ENCODE data around the gene MYT1. TPM values are rescaled to one million over a fixed set of nuclear protein-coding genes. Genes with fewer than 3 reads are reported as not detected.

MYT1 gene
- total and polyA plus RNA-seq, 2 of the 13 experiments (the other 11 are each of a cell fraction or from before 2014, with no cell fraction given) = 0.58 to 2.5 TPM

DNA sequence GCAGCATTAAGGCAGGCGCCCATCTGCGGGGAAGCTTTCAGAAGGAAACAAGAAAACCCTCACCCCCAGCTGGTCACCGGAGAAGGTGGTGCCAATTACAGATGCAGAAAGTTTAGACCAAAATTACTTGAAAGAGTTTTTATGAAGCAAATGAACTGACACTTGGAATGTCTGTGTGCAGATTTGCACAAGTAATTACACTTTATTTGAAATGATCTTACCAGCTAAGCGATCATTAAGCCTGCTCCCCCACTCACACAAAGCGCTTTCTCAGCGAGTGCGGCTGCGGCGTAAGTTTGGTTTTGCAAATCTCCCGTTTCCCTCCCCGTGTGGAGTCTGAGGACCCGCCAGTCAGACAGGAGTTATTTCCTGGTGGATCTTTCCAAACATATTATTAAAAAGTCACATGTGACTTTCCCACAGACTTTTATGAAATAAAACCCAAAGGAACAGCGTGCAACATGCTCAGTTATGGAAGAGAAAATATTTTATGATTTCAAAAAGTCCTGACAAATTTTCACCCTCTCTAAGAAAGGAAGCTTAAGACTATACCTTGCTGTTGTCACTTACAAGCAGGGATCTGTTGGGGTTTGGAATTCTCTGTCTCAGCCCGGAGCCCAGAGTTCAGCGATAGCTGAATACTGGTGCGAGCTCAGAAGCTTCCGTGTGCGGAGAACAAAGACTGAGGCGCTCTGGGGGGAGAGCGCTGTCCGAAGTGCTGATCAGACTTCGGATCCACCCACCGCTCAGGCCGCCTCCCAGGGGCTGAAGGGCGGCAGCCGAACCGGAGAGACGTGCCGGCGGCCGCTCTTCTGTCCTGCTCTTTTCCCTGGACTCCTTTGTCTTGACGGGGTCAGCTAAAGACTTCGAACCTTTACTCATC, 2.7 kb upstream of the MYT1 start (continued):
- TF ChIP-seq RFXAP (CRISPR knock-in tag; IDR thresholded peaks at IDR 0.05; ENCODE audit: borderline replicate concordance) = peak; percentile 95
- TF ChIP-seq POLR2AphosphoS5 (IDR thresholded peaks at IDR 0.05; ENCODE audit: low read depth, low read length) = no peak
- TF ChIP-seq, protein P1, sequence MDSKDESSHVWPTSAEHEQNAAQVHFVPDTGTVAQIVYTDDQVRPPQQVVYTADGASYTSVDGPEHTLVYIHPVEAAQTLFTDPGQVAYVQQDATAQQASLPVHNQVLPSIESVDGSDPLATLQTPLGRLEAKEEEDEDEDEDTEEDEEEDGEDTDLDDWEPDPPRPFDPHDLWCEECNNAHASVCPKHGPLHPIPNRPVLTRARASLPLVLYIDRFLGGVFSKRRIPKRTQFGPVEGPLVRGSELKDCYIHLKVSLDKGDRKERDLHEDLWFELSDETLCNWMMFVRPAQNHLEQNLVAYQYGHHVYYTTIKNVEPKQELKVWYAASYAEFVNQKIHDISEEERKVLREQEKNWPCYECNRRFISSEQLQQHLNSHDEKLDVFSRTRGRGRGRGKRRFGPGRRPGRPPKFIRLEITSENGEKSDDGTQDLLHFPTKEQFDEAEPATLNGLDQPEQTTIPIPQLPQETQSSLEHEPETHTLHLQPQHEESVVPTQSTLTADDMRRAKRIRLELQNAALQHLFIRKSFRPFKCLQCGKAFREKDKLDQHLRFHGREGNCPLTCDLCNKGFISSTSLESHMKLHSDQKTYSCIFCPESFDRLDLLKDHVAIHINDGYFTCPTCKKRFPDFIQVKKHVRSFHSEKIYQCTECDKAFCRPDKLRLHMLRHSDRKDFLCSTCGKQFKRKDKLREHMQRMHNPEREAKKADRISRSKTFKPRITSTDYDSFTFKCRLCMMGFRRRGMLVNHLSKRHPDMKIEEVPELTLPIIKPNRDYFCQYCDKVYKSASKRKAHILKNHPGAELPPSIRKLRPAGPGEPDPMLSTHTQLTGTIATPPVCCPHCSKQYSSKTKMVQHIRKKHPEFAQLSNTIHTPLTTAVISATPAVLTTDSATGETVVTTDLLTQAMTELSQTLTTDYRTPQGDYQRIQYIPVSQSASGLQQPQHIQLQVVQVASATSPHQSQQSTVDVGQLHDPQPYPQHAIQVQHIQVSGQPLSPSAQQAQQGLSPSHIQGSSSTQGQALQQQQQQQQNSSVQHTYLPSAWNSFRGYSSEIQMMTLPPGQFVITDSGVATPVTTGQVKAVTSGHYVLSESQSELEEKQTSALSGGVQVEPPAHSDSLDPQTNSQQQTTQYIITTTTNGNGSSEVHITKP (CRISPR knock-in tag; IDR thresholded peaks at IDR 0.05; ENCODE audit: low read depth) = peak; percentile 85
- TF ChIP-seq MATR3 (CRISPR knock-in tag; IDR thresholded peaks at IDR 0.05) = no peak
- peak; percentile 88 for TF ChIP-seq REL (CRISPR knock-in tag; conservative IDR thresholded peaks at IDR 0.05)
- TF ChIP-seq, protein P2, sequence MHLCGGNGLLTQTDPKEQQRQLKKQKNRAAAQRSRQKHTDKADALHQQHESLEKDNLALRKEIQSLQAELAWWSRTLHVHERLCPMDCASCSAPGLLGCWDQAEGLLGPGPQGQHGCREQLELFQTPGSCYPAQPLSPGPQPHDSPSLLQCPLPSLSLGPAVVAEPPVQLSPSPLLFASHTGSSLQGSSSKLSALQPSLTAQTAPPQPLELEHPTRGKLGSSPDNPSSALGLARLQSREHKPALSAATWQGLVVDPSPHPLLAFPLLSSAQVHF (CRISPR knock-in tag; IDR thresholded peaks at IDR 0.05) = peak; percentile 95
- TF ChIP-seq MTA3 (CRISPR knock-in tag; IDR thresholded peaks at IDR 0.05) = no peak; the same call in 1 of the 2 replicates
- TF ChIP-seq HDAC2 (CRISPR knock-in tag; IDR thresholded peaks at IDR 0.05) = peak; percentile 95
- no peak for TF ChIP-seq HCFC1 (IDR thresholded peaks at IDR 0.05; ENCODE audit: low read depth, low read length)
- TF ChIP-seq, protein P3, sequence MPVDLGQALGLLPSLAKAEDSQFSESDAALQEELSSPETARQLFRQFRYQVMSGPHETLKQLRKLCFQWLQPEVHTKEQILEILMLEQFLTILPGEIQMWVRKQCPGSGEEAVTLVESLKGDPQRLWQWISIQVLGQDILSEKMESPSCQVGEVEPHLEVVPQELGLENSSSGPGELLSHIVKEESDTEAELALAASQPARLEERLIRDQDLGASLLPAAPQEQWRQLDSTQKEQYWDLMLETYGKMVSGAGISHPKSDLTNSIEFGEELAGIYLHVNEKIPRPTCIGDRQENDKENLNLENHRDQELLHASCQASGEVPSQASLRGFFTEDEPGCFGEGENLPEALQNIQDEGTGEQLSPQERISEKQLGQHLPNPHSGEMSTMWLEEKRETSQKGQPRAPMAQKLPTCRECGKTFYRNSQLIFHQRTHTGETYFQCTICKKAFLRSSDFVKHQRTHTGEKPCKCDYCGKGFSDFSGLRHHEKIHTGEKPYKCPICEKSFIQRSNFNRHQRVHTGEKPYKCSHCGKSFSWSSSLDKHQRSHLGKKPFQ (CRISPR knock-in tag; IDR thresholded peaks at IDR 0.05; ENCODE audit: insufficient replicate concordance) = peak; percentile 71
- no peak for TF ChIP-seq ZBTB8A (CRISPR knock-in tag; IDR thresholded peaks at IDR 0.05; ENCODE audit: borderline replicate concordance, low read depth)
- TF ChIP-seq RFXANK (CRISPR knock-in tag; IDR thresholded peaks at IDR 0.05) = peak; percentile 92; the same call in 1 of the 2 replicates
- peak; percentile 99 for TF ChIP-seq ZNF557 (CRISPR knock-in tag; IDR thresholded peaks at IDR 0.05)
- TF ChIP-seq ZMYM2 (CRISPR knock-in tag; IDR thresholded peaks at IDR 0.05) = no peak
- no peak for TF ChIP-seq U2AF2 (IDR thresholded peaks at IDR 0.05; ENCODE audit: low read depth, low read length)
- peak; percentile 92; the same call in 1 of the 2 replicates for TF ChIP-seq ZKSCAN8 (CRISPR knock-in tag; IDR thresholded peaks at IDR 0.05; ENCODE audit: borderline replicate concordance)
- TF ChIP-seq ZNF34 (CRISPR knock-in tag; IDR thresholded peaks at IDR 0.05; ENCODE audit: borderline replicate concordance) = no peak
- TF ChIP-seq, protein P4, sequence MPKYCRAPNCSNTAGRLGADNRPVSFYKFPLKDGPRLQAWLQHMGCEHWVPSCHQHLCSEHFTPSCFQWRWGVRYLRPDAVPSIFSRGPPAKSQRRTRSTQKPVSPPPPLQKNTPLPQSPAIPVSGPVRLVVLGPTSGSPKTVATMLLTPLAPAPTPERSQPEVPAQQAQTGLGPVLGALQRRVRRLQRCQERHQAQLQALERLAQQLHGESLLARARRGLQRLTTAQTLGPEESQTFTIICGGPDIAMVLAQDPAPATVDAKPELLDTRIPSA (CRISPR knock-in tag; IDR thresholded peaks at IDR 0.05; ENCODE audit: borderline replicate concordance) = peak; percentile 90
- TF ChIP-seq ZNF160 (CRISPR knock-in tag; IDR thresholded peaks at IDR 0.05) = peak; percentile 97
- peak; percentile 79; the same call in 1 of the 2 replicates for TF ChIP-seq FOXK1 (CRISPR knock-in tag; IDR thresholded peaks at IDR 0.05; ENCODE audit: borderline replicate concordance, low read depth)
- TF ChIP-seq ZNF10 (CRISPR knock-in tag; IDR thresholded peaks at IDR 0.05; ENCODE audit: borderline replicate concordance, low read depth) = no peak
- TF ChIP-seq, protein P5, sequence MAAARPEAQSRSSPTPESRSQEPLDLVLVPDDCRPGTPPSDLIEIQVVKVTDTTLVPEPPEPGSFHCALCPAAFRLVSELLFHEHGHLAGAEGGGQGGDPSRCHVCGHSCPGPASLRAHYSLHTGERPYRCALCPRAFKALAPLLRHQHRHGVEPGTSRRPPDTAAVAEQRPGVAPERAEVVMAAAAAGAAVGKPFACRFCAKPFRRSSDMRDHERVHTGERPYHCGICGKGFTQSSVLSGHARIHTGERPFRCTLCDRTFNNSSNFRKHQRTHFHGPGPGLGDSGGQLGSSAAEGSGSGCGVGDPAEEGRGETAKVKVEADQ (CRISPR knock-in tag; IDR thresholded peaks at IDR 0.05; ENCODE audit: borderline replicate concordance) = peak; percentile 96; the same call in 1 of the 2 replicates

All from HepG2 (cell line).